HepG2 (cell line): Measurements from ENCODE around the gene GSK3B. TPM values are rescaled to one million over a fixed set of nuclear protein-coding genes. Genes with fewer than 3 reads are reported as not detected.

Source experiments
- ADNP ChIP-seq: sonication (generic); formaldehyde crosslinking; IDR thresholded peaks from 2 replicates; pipeline ENCODE4 v1.4.0; 2020; ENCODE audit warnings: missing genetic modification reagents
- CHD4 ChIP-seq: fragments of 200-600 bp; sonication (generic); IDR thresholded peaks from 2 replicates; pipeline ENCODE4 v1.7.0; 2017; ENCODE audit warnings: mild to moderate bottlenecking, low read length, borderline replicate concordance
- E2F1 ChIP-seq: sonication (generic); formaldehyde crosslinking; IDR thresholded peaks from 2 replicates; pipeline ENCODE4 v1.5.0; 2020; ENCODE audit warnings: missing genetic modification reagents
- GATAD2A ChIP-seq: IDR thresholded peaks from 2 replicates; pipeline ENCODE4 v1.6.1; 2016
- HNF1A ChIP-seq, 2 experiments: sonication (generic) in 1 of 2; formaldehyde crosslinking in 1 of 2; IDR thresholded peaks; 2 replicates each; pipeline versions ENCODE4 v1.4.0 to v1.6.1; 2016 to 2020; ENCODE audit warnings: borderline replicate concordance in 1 of 2, low read depth in 1 of 2, mild to moderate bottlenecking in 1 of 2, missing genetic modification reagents in 1 of 2
- MAZ ChIP-seq, 2 experiments: sonication (generic) in 1 of 2; formaldehyde crosslinking in 1 of 2; IDR thresholded peaks; 2 replicates each; pipeline versions ENCODE4 v1.5.0 to v1.6.1; 2012 to 2020; ENCODE audit warnings: low read depth in 2 of 2, mild to moderate bottlenecking in 2 of 2, borderline replicate concordance in 1 of 2, improper control_type of control experiment in 1 of 2, low read length in 1 of 2, missing genetic modification reagents in 1 of 2, moderate library complexity in 1 of 2
- MXD1 ChIP-seq: sonication (generic); formaldehyde crosslinking; IDR thresholded peaks from 2 replicates; pipeline ENCODE4 v1.4.0; 2020; ENCODE audit warnings: mild to moderate bottlenecking, missing genetic modification reagents
- NFE2L2 ChIP-seq: fragments of 150-350 bp; IDR thresholded peaks from 2 replicates; pipeline ENCODE4 v1.6.1; 2014; ENCODE audit warnings: low read length
- PRDM15 ChIP-seq: sonication (generic); formaldehyde crosslinking; IDR thresholded peaks from 2 replicates; pipeline ENCODE4 v1.4.0; 2020; ENCODE audit warnings: missing genetic modification reagents
- REXO4 ChIP-seq: sonication (generic); formaldehyde crosslinking; IDR thresholded peaks from 2 replicates; pipeline ENCODE4 v1.8.0; 2022; ENCODE audit warnings: missing genetic modification reagents, mild to moderate bottlenecking, borderline replicate concordance
- SAP130 ChIP-seq: IDR thresholded peaks from 2 replicates; pipeline ENCODE4 v1.6.1; 2016; ENCODE audit warnings: low read depth
- SMAD9 ChIP-seq: sonication (generic); formaldehyde crosslinking; IDR thresholded peaks from 2 replicates; pipeline ENCODE4 v1.5.1; 2020; ENCODE audit warnings: mild to moderate bottlenecking, missing genetic modification reagents
- TERF1 ChIP-seq: sonication (generic); formaldehyde crosslinking; IDR thresholded peaks from 2 replicates; pipeline ENCODE4 v1.8.0; 2022; ENCODE audit warnings: mild to moderate bottlenecking, missing genetic modification reagents, moderate library complexity
- ZBTB26 ChIP-seq: IDR thresholded peaks from 2 replicates; pipeline ENCODE4 v1.6.1; 2016; ENCODE audit warnings: missing compliant biosample characterization, missing genetic modification reagents, borderline replicate concordance
- ZMYM3 ChIP-seq: sonication (generic); formaldehyde crosslinking; IDR thresholded peaks from 2 replicates; pipeline ENCODE4 v1.5.1; 2020; ENCODE audit warnings: mild to moderate bottlenecking, missing genetic modification reagents
- ZNF850 ChIP-seq: sonication (generic); formaldehyde crosslinking; conservative IDR thresholded peaks from 2 replicates; pipeline ENCODE4 v1.9.0; 2021; ENCODE audit warnings: mild to moderate bottlenecking, missing genetic modification reagents
- polyA plus RNA-seq, 8 experiments: library from polyadenylated mRNA; depleted of rRNA in 3 of 8; stranded (reverse) in 7 of 8; unstranded in 1 of 8; fragments of >200 nt; fragmentation: Illumina TruSeq in 4 of 8; extraction: Trizol in 4 of 8; gene quantifications; 2 replicates each; pipeline versions ENCODE4 v1.2.1 to v1.2.3, GENCODE V29; 2011 to 2016; ENCODE audit warnings: low read depth in 4 of 8, missing spikeins in 1 of 8, mixed read lengths in 1 of 8; ENCODE audit not compliant: insufficient read depth in 1 of 8
- total RNA-seq, 5 experiments: library from RNA; depleted of rRNA; stranded (reverse); fragments of >200 nt; fragmentation: Illumina TruSeq; extraction: Trizol; gene quantifications; 2 replicates each; pipeline ENCODE4 v1.2.3, GENCODE V29; 2016; ENCODE audit warnings: low read depth in 1 of 5

GSK3B gene
- total and polyA plus RNA-seq, 2 of the 13 experiments (the other 11 are each of a cell fraction or from before 2014, with no cell fraction given): 22.3 to 30.1 TPM

- TF ChIP-seq ZBTB26 (CRISPR knock-in tag) (0 out of 2 replicates have a peak, but pooled peaks have one; percentile 30), MAZ (IDR thresholded peaks at IDR 0.05; ENCODE audit: borderline replicate concordance, low read depth, low read length) (no peak), MAZ (CRISPR knock-in tag; IDR thresholded peaks at IDR 0.05; ENCODE audit: low read depth) (no peak), SMAD9 (CRISPR knock-in tag) (no peak), TERF1 (no peak), REXO4 (CRISPR knock-in tag) (no peak), NFE2L2 (peak; percentile 49; the same call in 1 of the 2 replicates), MXD1 (CRISPR knock-in tag) (no peak), CHD4 (no peak), HNF1A (IDR thresholded peaks at IDR 0.05; ENCODE audit: low read depth) (0 out of 2 replicates have a peak, but pooled peaks have one; percentile 6), HNF1A (CRISPR knock-in tag; IDR thresholded peaks at IDR 0.05; ENCODE audit: borderline replicate concordance) (no peak), ZNF850 (CRISPR knock-in tag) (no peak), GATAD2A (CRISPR knock-in tag) (peak; percentile 94), E2F1 (CRISPR knock-in tag) (no peak), SAP130 (CRISPR knock-in tag) (peak; percentile 57; the same call in 1 of the 2 replicates), ADNP (CRISPR knock-in tag) (0 out of 2 replicates have a peak, but pooled peaks have one; percentile 10), PRDM15 (CRISPR knock-in tag) (no peak), ZMYM3 (peak; percentile 62; the same call in 1 of the 2 replicates)
These were observed 299.2 kb downstream of the GSK3B start (continued) for GRCh38 chr3:119794971-119795612.
